H1 (cell line): Measurements from ENCODE around the gene FAM50A. TPM values are rescaled to one million over a fixed set of nuclear protein-coding genes. Genes with fewer than 3 reads are reported as not detected.

Experiments
- CTCF ChIA-PET: fragments of 300-600 bp; sonication (Branson Sonifier 250); formaldehyde crosslinking; loops from one replicate; lab custom pipeline; 2021; ENCODE audit not compliant: partially characterized antibody; lab: Charles Lee
- POLR2A ChIA-PET: fragments of 300-600 bp; sonication (Branson Sonifier 250); formaldehyde crosslinking; loops from one replicate; lab custom pipeline; 2021; ENCODE audit warnings: inconsistent platforms; ENCODE audit not compliant: partially characterized antibody; lab: Charles Lee
- DNase-seq, 2 experiments: peaks; one replicate each; pipeline versions ENCODE4 v3.0.0 to v3.0.0-alpha.2; 2010 to 2022; ENCODE audit warnings: low spot score in 2 of 2, low read depth in 1 of 2, mixed read lengths in 1 of 2
- FAIRE-seq: peaks from 2 replicates; lab custom pipeline; 2011; peaks lifted over from hg19 to GRCh38; lab: Jason Lieb, UNC
- H2AFZ ChIP-seq: 2 replicates; pipeline ENCODE4 v1.8.1; 2012; ENCODE audit warnings: low read length, inconsistent platforms
- H2AK5ac ChIP-seq: 2 replicates; pipeline ENCODE4 v1.6.1; 2013; ENCODE audit warnings: low read depth, low read length
- H2BK120ac ChIP-seq: replicated peaks from 2 replicates; pipeline ENCODE3; 2013; ENCODE audit warnings: low read depth, low read length, inconsistent platforms
- H2BK12ac ChIP-seq: 2 replicates; pipeline ENCODE4 v1.6.1; 2013; ENCODE audit warnings: low read depth, low read length
- H2BK15ac ChIP-seq: 2 replicates; pipeline ENCODE4 v1.6.1; 2013; ENCODE audit warnings: low read length
- H2BK20ac ChIP-seq: 2 replicates; pipeline ENCODE4 v1.6.1; 2013; ENCODE audit warnings: low read length
- H2BK5ac ChIP-seq: 2 replicates; pipeline ENCODE4 v1.6.1; 2013; ENCODE audit warnings: low read depth, low read length
- H3K14ac ChIP-seq: 2 replicates; pipeline ENCODE4 v1.6.1; 2013; ENCODE audit warnings: inconsistent platforms; ENCODE audit not compliant: insufficient read length
- H3K18ac ChIP-seq: 2 replicates; pipeline ENCODE4 v1.6.1; 2013; ENCODE audit warnings: low read length; ENCODE audit errors: extremely low read depth
- H3K23ac ChIP-seq: 2 replicates; pipeline ENCODE4 v1.6.1; 2013; ENCODE audit warnings: inconsistent platforms; ENCODE audit not compliant: insufficient read length
- H3K23me2 ChIP-seq: 2 replicates; pipeline ENCODE4 v1.6.1; 2013; ENCODE audit warnings: low read depth, low read length
- H3K27ac ChIP-seq: 2 replicates; pipeline ENCODE4 v1.6.1; 2011; ENCODE audit warnings: low read depth, low read length, inconsistent platforms
- H3K27me3 ChIP-seq, 4 experiments: replicated peaks in 1 of 4; 1 replicate in 1 of 4; 2 replicates in 3 of 4; pipeline versions ENCODE4 v1.6.1 to v1.8.1; 2011 to 2013; ENCODE audit warnings: low read length in 3 of 4, mild to moderate bottlenecking in 3 of 4, inconsistent platforms in 2 of 4, mixed read lengths in 2 of 4, moderate library complexity in 1 of 4; ENCODE audit not compliant: control insufficient read depth in 3 of 4, insufficient read depth in 3 of 4; ENCODE audit errors: extremely low read depth in 1 of 4
- H3K36me3 ChIP-seq, 4 experiments: 2 replicates each; pipeline versions ENCODE4 v1.6.1 to v1.8.1; 2011 to 2013; ENCODE audit warnings: mild to moderate bottlenecking in 4 of 4, low read length in 3 of 4, moderate library complexity in 2 of 4, control low read depth in 1 of 4, inconsistent platforms in 1 of 4; ENCODE audit not compliant: insufficient read depth in 4 of 4, control insufficient read depth in 2 of 4
- H3K4ac ChIP-seq: replicated peaks from 2 replicates; pipeline ENCODE3; 2013; ENCODE audit warnings: low read length, low read depth, mixed read lengths, inconsistent platforms; ENCODE audit not compliant: insufficient read length
- H3K4me1 ChIP-seq, 4 experiments: replicated peaks in 1 of 4; 1 replicate in 1 of 4; 2 replicates in 3 of 4; pipeline versions ENCODE4 v1.6.1 to v1.8.1; 2011 to 2013; ENCODE audit warnings: low read length in 3 of 4, inconsistent platforms in 2 of 4, mixed read lengths in 1 of 4; ENCODE audit not compliant: insufficient read depth in 4 of 4, control insufficient read depth in 3 of 4
- H3K4me2 ChIP-seq, 2 experiments: 2 replicates each; pipeline versions ENCODE4 v1.6.1 to v1.8.1; 2011 to 2013; ENCODE audit warnings: low read depth in 2 of 2, low read length in 2 of 2, control low read depth in 1 of 2, inconsistent platforms in 1 of 2, mild to moderate bottlenecking in 1 of 2; ENCODE audit not compliant: insufficient read depth in 1 of 2
- H3K4me3 ChIP-seq, 4 experiments: fragments of 200-600, 300-600 bp in 1 of 4; sonication (generic), shearing (Covaris generic), sonication (Bioruptor Twin) in 1 of 4; 2 replicates each; pipeline versions ENCODE4 v1.5.1 to v1.8.1; 2011 to 2016; ENCODE audit warnings: low read length in 4 of 4, low read depth in 3 of 4, control low read depth in 2 of 4, inconsistent platforms in 2 of 4, mild to moderate bottlenecking in 2 of 4, mixed read lengths in 1 of 4, moderate library complexity in 1 of 4; ENCODE audit not compliant: insufficient read depth in 2 of 4; ENCODE audit errors: extremely low read depth in 1 of 4
- H3K56ac ChIP-seq: replicated peaks from 2 replicates; pipeline ENCODE3; 2013; ENCODE audit warnings: low read depth, mild to moderate bottlenecking, mixed read lengths, low read length, inconsistent platforms; ENCODE audit not compliant: insufficient read length
- H3K79me1 ChIP-seq: 2 replicates; pipeline ENCODE4 v1.6.1; 2013; ENCODE audit warnings: low read depth, low read length, control low read depth
- H3K79me2 ChIP-seq, 2 experiments: 2 replicates each; pipeline versions ENCODE4 v1.6.1 to v1.8.1; 2012 to 2013; ENCODE audit warnings: low read length in 2 of 2, mild to moderate bottlenecking in 2 of 2, inconsistent platforms in 1 of 2; ENCODE audit not compliant: insufficient read depth in 2 of 2, control insufficient read depth in 1 of 2
- H3K9ac ChIP-seq, 4 experiments: replicated peaks in 1 of 4; 1 replicate in 1 of 4; 2 replicates in 3 of 4; pipeline versions ENCODE4 v1.6.1 to v1.8.1; 2011 to 2013; ENCODE audit warnings: low read depth in 3 of 4, low read length in 3 of 4, control low read depth in 2 of 4, mild to moderate bottlenecking in 2 of 4, moderate library complexity in 2 of 4, inconsistent platforms in 1 of 4; ENCODE audit errors: extremely low read depth in 1 of 4
- H3K9me3 ChIP-seq, 2 experiments: 2 replicates each; pipeline versions ENCODE4 v1.6.1 to v1.8.1; 2012 to 2013; ENCODE audit warnings: mild to moderate bottlenecking in 2 of 2, moderate library complexity in 2 of 2, control low read depth in 1 of 2, inconsistent platforms in 1 of 2, low read depth in 1 of 2, low read length in 1 of 2, mixed read lengths in 1 of 2; ENCODE audit not compliant: insufficient read depth in 2 of 2
- H4K20me1 ChIP-seq, 2 experiments: replicated peaks in 1 of 2; 2 replicates each; pipeline versions ENCODE3 to v1.8.1; 2011 to 2013; ENCODE audit warnings: inconsistent platforms in 2 of 2, low read length in 2 of 2, mild to moderate bottlenecking in 1 of 2; ENCODE audit not compliant: insufficient read depth in 2 of 2, control insufficient read depth in 1 of 2
- H4K5ac ChIP-seq: 2 replicates; pipeline ENCODE4 v1.6.1; 2013; ENCODE audit warnings: low read length, low read depth, mixed read lengths, inconsistent platforms; ENCODE audit not compliant: insufficient read length
- H4K8ac ChIP-seq: 2 replicates; pipeline ENCODE4 v1.8.0; 2013; ENCODE audit warnings: mild to moderate bottlenecking, moderate library complexity, low read length, inconsistent platforms; ENCODE audit not compliant: insufficient read depth; ENCODE audit errors: extremely low read depth
- H4K91ac ChIP-seq: replicated peaks from 2 replicates; pipeline ENCODE3; 2013; ENCODE audit warnings: low read length, mixed read lengths, inconsistent platforms; ENCODE audit not compliant: insufficient read length
- BACH1 ChIP-seq: IDR thresholded peaks from 2 replicates; pipeline ENCODE4 v1.6.1; 2012; ENCODE audit warnings: low read length, improper control_type of control experiment
- CHD1 ChIP-seq: IDR thresholded peaks from 2 replicates; pipeline ENCODE4 v1.6.1; 2012; ENCODE audit warnings: low read depth, low read length, improper control_type of control experiment
- CTCF ChIP-seq, 3 experiments: IDR thresholded peaks; 1 replicate in 2 of 3; 2 replicates in 1 of 3; pipeline versions ENCODE4 v1.5.1 to v1.6.1; 2011; ENCODE audit warnings: low read length in 3 of 3, mild to moderate bottlenecking in 3 of 3, inconsistent platforms in 2 of 3, low read depth in 1 of 3, moderate library complexity in 1 of 3; ENCODE audit not compliant: insufficient read depth in 1 of 3; ENCODE audit errors: control extremely low read depth in 1 of 3
- GTF2F1 ChIP-seq: IDR thresholded peaks from 2 replicates; pipeline ENCODE4 v1.6.1; 2012; ENCODE audit warnings: low read depth, low read length, improper control_type of control experiment, borderline replicate concordance
- JUND ChIP-seq: IDR thresholded peaks from 2 replicates; pipeline ENCODE4 v1.6.1; 2011; ENCODE audit warnings: mild to moderate bottlenecking, improper control_type of control experiment, low read length
- POU5F1 ChIP-seq: IDR thresholded peaks from 2 replicates; pipeline ENCODE4 v1.6.1; 2011; ENCODE audit warnings: low read depth, mild to moderate bottlenecking, low read length, moderate library complexity
- SIX5 ChIP-seq: IDR thresholded peaks from 2 replicates; pipeline ENCODE4 v1.6.1; 2011; ENCODE audit warnings: mild to moderate bottlenecking, low read depth, low read length
- TAF1 ChIP-seq: IDR thresholded peaks from 2 replicates; pipeline ENCODE4 v1.6.1; 2011; ENCODE audit warnings: mild to moderate bottlenecking, low read depth, low read length
- TAF7 ChIP-seq: optimal IDR thresholded peaks from 2 replicates; pipeline ENCODE3; 2011; ENCODE audit warnings: low read depth, mild to moderate bottlenecking, inconsistent platforms, low read length, moderate library complexity, borderline replicate concordance
- TCF12 ChIP-seq: IDR thresholded peaks from 2 replicates; pipeline ENCODE4 v1.6.1; 2011; ENCODE audit warnings: low read depth, mild to moderate bottlenecking, low read length
- YY1 ChIP-seq: IDR thresholded peaks from 2 replicates; pipeline ENCODE4 v1.6.1; 2011; ENCODE audit warnings: low read depth, mild to moderate bottlenecking, low read length
- WGBS, 2 experiments: shearing (Covaris generic) in 1 of 2; methylation state at CpG; one replicate each; pipeline versions ENCODE4 v1.1.6 to v1.1.7; 2013 to 2015; ENCODE audit warnings: low lambda C conversion rate in 2 of 2, mixed read lengths in 2 of 2, inconsistent platforms in 1 of 2, low coverage in 1 of 2, missing lambda C conversion rate in 1 of 2; ENCODE audit not compliant: insufficient replicate concordance in 2 of 2, insufficient coverage in 1 of 2, insufficient read length in 1 of 2; ENCODE audit errors: extremely low coverage in 1 of 2, missing lambda C conversion rate in 1 of 2; 5-methylcytosine and 5-hydroxymethylcytosine counted together
- polyA plus RNA-seq, 7 experiments: library from polyadenylated mRNA; depleted of rRNA in 3 of 7; stranded (reverse) in 5 of 7; unstranded in 2 of 7; fragments of >200 nt in 5 of 7; fragments of 200-250 nt in 2 of 7; gene quantifications; 1 replicate in 5 of 7; 2 replicates in 1 of 7; 4 replicates in 1 of 7; pipeline versions ENCODE4 v1.2.1 to v1.2.3, GENCODE V29; 2011 to 2013; ENCODE audit warnings: missing spikeins in 2 of 7, mixed read lengths in 2 of 7
- total RNA-seq: library from RNA; stranded (reverse); fragmentation: NEBNext Ultra II Directional; extraction: Animal tissue kit (Norgen Biotek cat#: 25700); gene quantifications from 2 replicates; pipeline ENCODE4 v1.2.1, GENCODE V29; 2021

FAM50A gene
- total and polyA plus RNA-seq, 2 of the 8 experiments (the other 6 are each of a cell fraction or from before 2014, with no cell fraction given) = 30.7 to 48.7 TPM

- Histone ChIP-seq H2BK120ac (no peak overlapping the region), H4K20me1 (peaks cover 0 to 4% of the 10 kb centered on the region in 2 experiments), H2BK20ac (no peak overlapping the region), H3K9ac (no peak overlapping the region), H3K56ac (no peak overlapping the region), H3K4me3 (peak overlapping the region in 2 of 4 experiments; percentile 30 to 59; a peak in 1 of 8 replicates), H3K4me2 (peak overlapping the region; percentile 66 to 82; a peak in 1 of 4 replicates), H2BK15ac (no peak overlapping the region), H3K14ac (no peak overlapping the region), H2AFZ (no peak overlapping the region), H4K91ac (no peak overlapping the region), H2BK5ac (no peak overlapping the region), H3K27me3 (no peaks in the 10 kb centered on the region), H3K9me3 (no peaks in the 10 kb centered on the region), H3K23me2 (peaks cover 4% of the 10 kb centered on the region; the same call in 1 of the 2 replicates), H3K4me1 (no peaks in the 10 kb centered on the region), H3K27ac (no peak overlapping the region), H3K4ac (no peak overlapping the region), H3K79me1 (no peaks in the 10 kb centered on the region), H3K36me3 (peaks cover 0 to 11% (median 7%) of the 10 kb centered on the region in 4 experiments; a peak in 5 of 8 replicates), H4K5ac (no peak overlapping the region), H4K8ac (no peak overlapping the region), H2BK12ac (no peak overlapping the region), H3K79me2 (peaks cover 3 to 9% of the 10 kb centered on the region in 2 experiments; a peak in 2 of 4 replicates), H3K23ac (no peak overlapping the region), H3K18ac (no peak overlapping the region), H2AK5ac (no peak overlapping the region)
- DNase-seq = no peak
- ChIA-PET CTCF (interaction anchor here (0.7 to 1.5 kb wide), 7 partner anchors 9 to 59 kb away, joined by 3 to 5 read pairs (median 3); no protein-coding TSS in a partner anchor), POLR2A (interaction anchor here (0.8 to 3.8 kb wide), 7 partner anchors 14 to 81 kb away, joined by 3 to 31 read pairs (median 4); partner anchors contain the start of genes DNASE1L1, FAM50A and RPL10)
- FAIRE-seq = no peak
- WGBS, 2 experiments = 96% methylated on average over 2 of the region's 2 CpGs; no CpG with 5 or more reads in 1 of the 2 experiments
- TF ChIP-seq POU5F1 (no peak), BACH1 (no peak), CHD1 (no peak), TAF7 (no peak), JUND (no peak), SIX5 (no peak), GTF2F1 (no peak), YY1 (no peak), CTCF (IDR thresholded peaks at IDR 0.05; ENCODE audit: control extremely low read depth in 1 of 3, insufficient read depth in 1 of 3, low read depth in 1 of 3, low read length in 3 of 3) (no peak), TAF1 (no peak), TCF12 (no peak)
Observed at GRCh38 chrX:154429711-154430110, 14.2 kb upstream of the FAM50A start.
